Measurements from ENCODE around the gene CUBN.

DNA sequence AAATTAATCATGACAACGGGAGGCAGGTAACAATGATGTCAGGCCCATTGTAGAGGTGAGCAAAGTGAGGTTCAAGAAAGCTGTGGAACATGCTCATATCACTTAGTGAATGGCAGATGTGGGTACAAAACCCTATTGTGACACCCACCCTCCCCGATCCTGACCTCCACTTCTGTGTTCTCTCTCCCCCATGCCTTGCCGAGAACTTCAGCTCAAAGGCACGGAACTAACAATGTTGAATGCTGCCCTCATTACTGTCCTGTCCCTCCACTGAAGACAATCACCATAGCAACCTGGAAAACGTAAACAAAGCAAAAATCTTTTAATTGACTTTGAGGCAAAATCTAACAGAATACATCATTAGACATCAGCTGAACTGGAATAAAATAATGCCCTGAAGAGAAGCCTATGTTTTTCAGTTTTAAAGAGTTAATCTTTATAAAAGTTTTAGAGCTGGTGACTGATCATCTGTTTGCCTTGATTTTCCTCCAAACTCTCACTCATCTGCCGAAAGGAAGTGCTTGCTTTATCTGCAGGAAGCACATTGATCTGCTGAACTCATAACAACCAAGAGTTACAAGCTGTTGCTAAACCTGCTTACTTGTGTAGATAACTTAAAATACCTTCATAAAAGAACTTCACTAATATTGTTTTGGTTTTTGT, 133.6 kb downstream of the CUBN start:
- TF ChIP-seq, protein P1, sequence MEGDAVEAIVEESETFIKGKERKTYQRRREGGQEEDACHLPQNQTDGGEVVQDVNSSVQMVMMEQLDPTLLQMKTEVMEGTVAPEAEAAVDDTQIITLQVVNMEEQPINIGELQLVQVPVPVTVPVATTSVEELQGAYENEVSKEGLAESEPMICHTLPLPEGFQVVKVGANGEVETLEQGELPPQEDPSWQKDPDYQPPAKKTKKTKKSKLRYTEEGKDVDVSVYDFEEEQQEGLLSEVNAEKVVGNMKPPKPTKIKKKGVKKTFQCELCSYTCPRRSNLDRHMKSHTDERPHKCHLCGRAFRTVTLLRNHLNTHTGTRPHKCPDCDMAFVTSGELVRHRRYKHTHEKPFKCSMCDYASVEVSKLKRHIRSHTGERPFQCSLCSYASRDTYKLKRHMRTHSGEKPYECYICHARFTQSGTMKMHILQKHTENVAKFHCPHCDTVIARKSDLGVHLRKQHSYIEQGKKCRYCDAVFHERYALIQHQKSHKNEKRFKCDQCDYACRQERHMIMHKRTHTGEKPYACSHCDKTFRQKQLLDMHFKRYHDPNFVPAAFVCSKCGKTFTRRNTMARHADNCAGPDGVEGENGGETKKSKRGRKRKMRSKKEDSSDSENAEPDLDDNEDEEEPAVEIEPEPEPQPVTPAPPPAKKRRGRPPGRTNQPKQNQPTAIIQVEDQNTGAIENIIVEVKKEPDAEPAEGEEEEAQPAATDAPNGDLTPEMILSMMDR (IDR thresholded peaks at IDR 0.05) = no peak
- no peak for TF ChIP-seq ZFX (IDR thresholded peaks at IDR 0.05; ENCODE audit: borderline replicate concordance)

Data from 22Rv1 (cell line).